Liver (tissue), 9 donors: Measurements from ENCODE around the gene SLC16A4. TPM values are rescaled to one million over a fixed set of nuclear protein-coding genes. Genes with fewer than 3 reads are reported as not detected.

Experiments used
- DNase-seq: peaks from one replicate; pipeline ENCODE4 v3.0.0-alpha.2; 2017; ENCODE audit warnings: low spot score
- H3K27ac ChIP-seq, 2 donors: one replicate each; pipeline ENCODE4 v1.7.0; 2013; ENCODE audit warnings: inconsistent platforms in 2 of 2, low read length in 2 of 2, control low read depth in 1 of 2, low read depth in 1 of 2, mild to moderate bottlenecking in 1 of 2
- H3K27me3 ChIP-seq, 4 donors: one replicate each; pipeline versions ENCODE4 v1.6.1 to v1.7.0; 2013; ENCODE audit warnings: low read length in 3 of 4, inconsistent platforms in 1 of 4, mild to moderate bottlenecking in 1 of 4, moderate library complexity in 1 of 4; ENCODE audit not compliant: control insufficient read depth in 4 of 4, insufficient read depth in 4 of 4
- H3K36me3 ChIP-seq, 4 donors: one replicate each; pipeline versions ENCODE4 v1.6.1 to v1.7.0; 2013; ENCODE audit warnings: low read length in 3 of 4, mild to moderate bottlenecking in 3 of 4, low read depth in 1 of 4, moderate library complexity in 1 of 4; ENCODE audit not compliant: control insufficient read depth in 4 of 4, insufficient read depth in 3 of 4
- H3K4me1 ChIP-seq, 4 donors: one replicate each; pipeline versions ENCODE4 v1.6.1 to v1.7.0; 2013; ENCODE audit warnings: low read length in 3 of 4, mild to moderate bottlenecking in 3 of 4, moderate library complexity in 1 of 4; ENCODE audit not compliant: control insufficient read depth in 4 of 4, insufficient read depth in 4 of 4
- H3K4me3 ChIP-seq, 3 donors: one replicate each; pipeline versions ENCODE4 v1.6.1 to v1.7.0; 2013; ENCODE audit warnings: low read length in 3 of 3, control low read depth in 1 of 3, low read depth in 1 of 3, mild to moderate bottlenecking in 1 of 3
- H3K9ac ChIP-seq, 2 donors: one replicate each; pipeline ENCODE4 v1.7.0; 2013; ENCODE audit warnings: low read length in 2 of 2, mild to moderate bottlenecking in 2 of 2, moderate library complexity in 2 of 2, control low read depth in 1 of 2, low read depth in 1 of 2
- H3K9me3 ChIP-seq, 4 donors: one replicate each; pipeline versions ENCODE4 v1.6.1 to v1.7.0; 2013; ENCODE audit warnings: low read length in 3 of 4; ENCODE audit not compliant: control insufficient read depth in 4 of 4
- ATF3 ChIP-seq: IDR thresholded peaks from 2 replicates; pipeline ENCODE4 v1.6.1; 2016; ENCODE audit warnings: antibody characterized with exemption
- CTCF ChIP-seq: fragments of 150-350 bp; IDR thresholded peaks from 2 replicates; pipeline ENCODE4 v1.5.1; 2017; ENCODE audit warnings: improper control_type of control experiment, low read depth, low read length; ENCODE audit not compliant: missing input control
- EGR1 ChIP-seq, 2 donors: IDR thresholded peaks; 2 replicates each; pipeline ENCODE4 v1.6.1; 2016 to 2018; ENCODE audit warnings: antibody characterized with exemption in 2 of 2, low read depth in 2 of 2
- FOXA1 ChIP-seq: IDR thresholded peaks from 2 replicates; pipeline ENCODE4 v1.6.1; 2016; ENCODE audit warnings: antibody characterized with exemption
- FOXA2 ChIP-seq: IDR thresholded peaks from 2 replicates; pipeline ENCODE4 v1.6.1; 2016; ENCODE audit warnings: antibody characterized with exemption
- HNF4A ChIP-seq, 2 donors: conservative IDR thresholded peaks; 2 replicates each; pipeline ENCODE4 v1.6.1; 2016; ENCODE audit warnings: antibody characterized with exemption in 2 of 2, mild to moderate bottlenecking in 2 of 2
- HNF4G ChIP-seq: IDR thresholded peaks from 2 replicates; pipeline ENCODE4 v1.6.1; 2016; ENCODE audit warnings: antibody characterized with exemption
- JUND ChIP-seq, 2 donors: IDR thresholded peaks; 2 replicates each; pipeline ENCODE4 v1.6.1; 2016; ENCODE audit warnings: antibody characterized with exemption in 2 of 2
- MAX ChIP-seq: IDR thresholded peaks from 2 replicates; pipeline ENCODE4 v1.6.1; 2016; ENCODE audit warnings: antibody characterized with exemption
- NR2F2 ChIP-seq: IDR thresholded peaks from 2 replicates; pipeline ENCODE4 v1.6.1; 2016; ENCODE audit warnings: antibody characterized with exemption
- RAD21 ChIP-seq, 2 donors: IDR thresholded peaks; 2 replicates each; pipeline ENCODE4 v1.6.1; 2016; ENCODE audit warnings: antibody characterized with exemption in 2 of 2, mild to moderate bottlenecking in 2 of 2
- RXRA ChIP-seq, 2 donors: IDR thresholded peaks; 2 replicates each; pipeline ENCODE4 v1.6.1; 2017 to 2018; ENCODE audit warnings: antibody characterized with exemption in 2 of 2, mild to moderate bottlenecking in 1 of 2
- SP1 ChIP-seq: IDR thresholded peaks from 2 replicates; pipeline ENCODE4 v1.6.1; 2018; ENCODE audit warnings: antibody characterized with exemption, mild to moderate bottlenecking
- TAF1 ChIP-seq: conservative IDR thresholded peaks from 2 replicates; pipeline ENCODE4 v1.6.1; 2016; ENCODE audit warnings: antibody characterized with exemption, mild to moderate bottlenecking
- YY1 ChIP-seq: IDR thresholded peaks from 2 replicates; pipeline ENCODE4 v1.6.1; 2016; ENCODE audit warnings: antibody characterized with exemption, mild to moderate bottlenecking
- ZBTB33 ChIP-seq: IDR thresholded peaks from 2 replicates; pipeline ENCODE4 v1.6.1; 2016; ENCODE audit warnings: antibody characterized with exemption
- WGBS: extraction: QIAGEN DNeasy Blood & Tissue Kit; methylation state at CpG from one replicate; pipeline ENCODE4 v1.1.7; 2013; 5-methylcytosine and 5-hydroxymethylcytosine counted together
- polyA plus RNA-seq, 2 donors: library from polyadenylated mRNA; stranded (reverse) in 1 of 2; unstranded in 1 of 2; fragments of 200-250 nt in 1 of 2; fragments of >200 nt in 1 of 2; fragmentation: Nextera tagmentation in 1 of 2; extraction: Ambion mirVana in 1 of 2; gene quantifications; one replicate each; pipeline versions ENCODE4 v1.2.1 to v1.2.3, GENCODE V29; 2013 to 2015
- total RNA-seq, 2 donors: library from RNA; depleted of rRNA; stranded (reverse); fragments of >200 nt; gene quantifications; one replicate each; pipeline ENCODE4 v1.2.3, GENCODE V29; 2014
- donor health status: healthy.
- donor health status: healthy.
- donor health status: healthy.
- donor health status: healthy.
- donor health status: healthy.

The SLC16A4 gene
- total and polyA plus RNA-seq, 4 donors, result 0.72 to 1.8 (median 1.6) TPM

GRCh38 chr1:110328700-110329099, 62.1 kb downstream of the SLC16A4 start:
- no peaks in the 10 kb centered on the region for H3K36me3 ChIP-seq
- no peak for DNase-seq
- no peaks in the 10 kb centered on the region for H3K4me1 ChIP-seq
- no peaks in the 10 kb centered on the region for H3K27me3 ChIP-seq
- WGBS, result 98% methylated on average over 3 of the region's 3 CpGs
- no peaks in the 10 kb centered on the region for H3K9me3 ChIP-seq
- no peak overlapping the region for H3K27ac ChIP-seq
- TF ChIP-seq RXRA (IDR thresholded peaks at IDR 0.05) (no peak), HNF4G (no peak), RAD21 (IDR thresholded peaks at IDR 0.05) (no peak), FOXA2 (no peak), SP1 (no peak), EGR1 (IDR thresholded peaks at IDR 0.05; ENCODE audit: low read depth in 2 of 2) (no peak), ZBTB33 (no peak), NR2F2 (no peak), CTCF (no peak), ATF3 (no peak), YY1 (no peak)
- H3K4me3 ChIP-seq, result no peak overlapping the region
- no peak overlapping the region for H3K9ac ChIP-seq

- Histone ChIP-seq H3K9me3 (no peaks in the 10 kb centered on the region), H3K4me3 (no peak overlapping the region), H3K4me1 (no peaks in the 10 kb centered on the region), H3K27me3 (no peaks in the 10 kb centered on the region), H3K27ac (no peak overlapping the region), H3K36me3 (no peaks in the 10 kb centered on the region), H3K9ac (no peak overlapping the region)
- no peak for DNase-seq
- TF ChIP-seq FOXA1 (no peak), MAX (no peak), RXRA (IDR thresholded peaks at IDR 0.05) (no peak), TAF1 (no peak), YY1 (no peak), EGR1 (IDR thresholded peaks at IDR 0.05; ENCODE audit: low read depth in 2 of 2) (no peak), JUND (IDR thresholded peaks at IDR 0.05) (no peak), HNF4A (conservative IDR thresholded peaks at IDR 0.05) (no peak), ZBTB33 (no peak), ATF3 (no peak)
Measured at GRCh38 chr1:110328274-110328673, 62.6 kb downstream of the SLC16A4 start.
